Activated CD4-positive, alpha-beta T cell treated with anti-CD3 and anti-CD28 coated beads for 36 hours (primary cell): ENCODE results near the gene TRPM3. TPM values are rescaled to one million over a fixed set of nuclear protein-coding genes. Genes with fewer than 3 reads are reported as not detected.

ENCODE experiments used
- ATAC-seq: fragments of 200-7000 bp; cut with Tn5 transposase; one replicate; pipeline ENCODE4 v1.10.0; 2021; ENCODE audit warnings: mild to moderate bottlenecking, moderate library complexity
- CTCF ChIA-PET: fragments of 350-600 bp; sonication (Branson Sonifier 250); formaldehyde crosslinking; loops from one replicate; lab custom pipeline; 2021; ENCODE audit warnings: antibody characterized with exemption; lab: Charles Lee
- POLR2A ChIA-PET: fragments of 350-600 bp; sonication (Branson Sonifier 250); formaldehyde crosslinking; loops from one replicate; lab custom pipeline; 2021; ENCODE audit warnings: antibody characterized with exemption, inconsistent platforms; lab: Charles Lee
- DNase-seq: peaks from one replicate; pipeline ENCODE4 v3.0.0-alpha.2; 2020
- H3K27ac Mint-ChIP-seq: one replicate; pipeline ENCODE4 v1.8.0; 2021; ENCODE audit warnings: mixed read lengths
- H3K27me3 Mint-ChIP-seq: one replicate; pipeline ENCODE4 v1.8.0; 2021; ENCODE audit warnings: mixed read lengths
- H3K36me3 Mint-ChIP-seq: one replicate; pipeline ENCODE4 v1.8.0; 2021; ENCODE audit warnings: low read depth, mixed read lengths
- H3K4me1 Mint-ChIP-seq: one replicate; pipeline ENCODE4 v1.8.0; 2021; ENCODE audit warnings: mixed read lengths
- H3K4me3 Mint-ChIP-seq: one replicate; pipeline ENCODE4 v1.8.0; 2021; ENCODE audit warnings: mild to moderate bottlenecking, moderate library complexity, mixed read lengths
- H3K9me3 Mint-ChIP-seq: one replicate; pipeline ENCODE4 v1.8.0; 2021; ENCODE audit warnings: low read depth, mixed read lengths
- intact Hi-C, 2 experiments: fragments of 100-400 bp; cut with DNase I in 1 of 2; cut with micrococcal nuclease in 1 of 2; formaldehyde crosslinking; loops; one replicate each; pipeline versions ENCODE4 v1.14.2 to v1.15.1; 2022 to 2024; cut with DNase I, micrococcal nuclease
- total RNA-seq, 2 experiments: library from RNA; stranded (reverse); gene quantifications; one replicate each; pipeline ENCODE4 v1.2.3, GENCODE V29; 2021

The TRPM3 gene
- total RNA-seq, 2 experiments from 2014 or later: not detected

GRCh38 chr9:70964861-70965260 is 156.6 kb downstream of the TRPM3 start:
- H3K27ac Mint-ChIP-seq: no peak overlapping the region
- peaks cover 1% of the 10 kb centered on the region for H3K27me3 Mint-ChIP-seq
- ATAC-seq (no peak), DNase-seq (no peak)
- CTCF ChIA-PET: no interaction called here
- H3K36me3 Mint-ChIP-seq: no peaks in the 10 kb centered on the region
- POLR2A ChIA-PET: interaction anchor here (0.7 kb wide), 1 partner anchor 40 kb away, joined by 4 read pairs; no protein-coding TSS in a partner anchor
- H3K4me3 Mint-ChIP-seq: no peak overlapping the region
- no peaks in the 10 kb centered on the region for H3K4me1 Mint-ChIP-seq
- intact Hi-C loops: no loop called here
- H3K9me3 Mint-ChIP-seq: peaks cover 4% of the 10 kb centered on the region

GRCh38 chr9:70963554-70963953 is 157.9 kb downstream of the TRPM3 start:
- peaks cover 1% of the 10 kb centered on the region for H3K27me3 Mint-ChIP-seq
- no peak for ATAC-seq
- no peaks in the 10 kb centered on the region for H3K36me3 Mint-ChIP-seq
- intact Hi-C loops: no loop called here
- H3K4me1 Mint-ChIP-seq: no peaks in the 10 kb centered on the region
- ChIA-PET CTCF (interaction anchor here (0.6 kb wide), 1 partner anchor 855 kb away, joined by 3 read pairs; no protein-coding TSS in a partner anchor), POLR2A (no interaction called here)
- no peak for DNase-seq
- no peak overlapping the region for H3K4me3 Mint-ChIP-seq
- H3K27ac Mint-ChIP-seq: no peak overlapping the region
- peaks cover 4% of the 10 kb centered on the region for H3K9me3 Mint-ChIP-seq

- Mint-ChIP-seq H3K27me3 (peaks cover 1% of the 10 kb centered on the region), H3K36me3 (no peaks in the 10 kb centered on the region), H3K27ac (no peak overlapping the region), H3K9me3 (peaks cover 4% of the 10 kb centered on the region), H3K4me1 (no peaks in the 10 kb centered on the region), H3K4me3 (no peak overlapping the region)
- DNase-seq (no peak), ATAC-seq (no peak)
- intact Hi-C loops: no loop called here
- ChIA-PET CTCF (no interaction called here), POLR2A (no interaction called here)
Observed at GRCh38 chr9:70962761-70963440, 158.5 kb downstream of the TRPM3 start.

- no peaks in the 10 kb centered on the region for H3K9me3 Mint-ChIP-seq
- ChIA-PET POLR2A (no interaction called here), CTCF (interaction anchor here (1.1 kb wide), 1 partner anchor 38 kb away, joined by 3 read pairs; no protein-coding TSS in a partner anchor)
- no peaks in the 10 kb centered on the region for H3K4me1 Mint-ChIP-seq
- no peak overlapping the region for H3K4me3 Mint-ChIP-seq
- ATAC-seq (no peak), DNase-seq (no peak)
- H3K27me3 Mint-ChIP-seq: no peaks in the 10 kb centered on the region
- no peak overlapping the region for H3K27ac Mint-ChIP-seq
- no peaks in the 10 kb centered on the region for H3K36me3 Mint-ChIP-seq
- intact Hi-C loops: no loop called here
Observed at GRCh38 chr9:70959366-70959765, 162.1 kb downstream of the TRPM3 start.

GRCh38 chr9:70954596-70955143 is 166.8 kb downstream of the TRPM3 start:
- DNase-seq (no peak), ATAC-seq (no peak)
- POLR2A ChIA-PET: no interaction called here
- no peaks in the 10 kb centered on the region for H3K4me1 Mint-ChIP-seq
- CTCF ChIA-PET: no interaction called here
- intact Hi-C loops: no loop called here
- no peaks in the 10 kb centered on the region for H3K9me3 Mint-ChIP-seq
- no peak overlapping the region for H3K27ac Mint-ChIP-seq
- H3K27me3 Mint-ChIP-seq: no peaks in the 10 kb centered on the region
- no peaks in the 10 kb centered on the region for H3K36me3 Mint-ChIP-seq
- no peak overlapping the region for H3K4me3 Mint-ChIP-seq

GRCh38 chr9:70954126-70954525 is 167.3 kb downstream of the TRPM3 start:
- Mint-ChIP-seq H3K9me3 (no peaks in the 10 kb centered on the region), H3K27ac (no peak overlapping the region), H3K4me1 (no peaks in the 10 kb centered on the region), H3K27me3 (peaks cover 2% of the 10 kb centered on the region), H3K36me3 (no peaks in the 10 kb centered on the region), H3K4me3 (no peak overlapping the region)
- ATAC-seq (no peak), DNase-seq (no peak)
- POLR2A ChIA-PET: no interaction called here
- intact Hi-C loops: no loop called here
- CTCF ChIA-PET: no interaction called here

- intact Hi-C loops: no loop called here
- ChIA-PET POLR2A (no interaction called here), CTCF (interaction anchor here (1.2 kb wide), 1 partner anchor 9 kb away, joined by 4 read pairs; no protein-coding TSS in a partner anchor)
- no peaks in the 10 kb centered on the region for H3K36me3 Mint-ChIP-seq
- H3K27me3 Mint-ChIP-seq: peaks cover 2% of the 10 kb centered on the region
- DNase-seq (no peak), ATAC-seq (no peak)
- no peak overlapping the region for H3K27ac Mint-ChIP-seq
- H3K9me3 Mint-ChIP-seq: no peaks in the 10 kb centered on the region
- no peaks in the 10 kb centered on the region for H3K4me1 Mint-ChIP-seq
- H3K4me3 Mint-ChIP-seq: no peak overlapping the region
Observed at GRCh38 chr9:70951749-70952727, 169.4 kb downstream of the TRPM3 start.

GRCh38 chr9:70950270-70950669 is 171.2 kb downstream of the TRPM3 start:
- Mint-ChIP-seq H3K27me3 (peaks cover 2% of the 10 kb centered on the region), H3K36me3 (no peaks in the 10 kb centered on the region), H3K9me3 (no peaks in the 10 kb centered on the region), H3K4me1 (no peaks in the 10 kb centered on the region), H3K27ac (no peak overlapping the region), H3K4me3 (no peak overlapping the region)
- no peak for DNase-seq
- no peak for ATAC-seq
- intact Hi-C loops: no loop called here
- CTCF ChIA-PET: no interaction called here
- POLR2A ChIA-PET: no interaction called here

GRCh38 chr9:70949239-70949638 is 172.2 kb downstream of the TRPM3 start:
- H3K27ac Mint-ChIP-seq: no peak overlapping the region
- intact Hi-C loops: no loop called here
- ChIA-PET POLR2A (no interaction called here), CTCF (no interaction called here)
- no peaks in the 10 kb centered on the region for H3K4me1 Mint-ChIP-seq
- DNase-seq: no peak
- no peaks in the 10 kb centered on the region for H3K9me3 Mint-ChIP-seq
- no peak overlapping the region for H3K4me3 Mint-ChIP-seq
- peaks cover 2% of the 10 kb centered on the region for H3K27me3 Mint-ChIP-seq
- ATAC-seq: no peak
- H3K36me3 Mint-ChIP-seq: no peaks in the 10 kb centered on the region

GRCh38 chr9:70948744-70949143 is 172.7 kb downstream of the TRPM3 start:
- H3K4me3 Mint-ChIP-seq: no peak overlapping the region
- H3K4me1 Mint-ChIP-seq: no peaks in the 10 kb centered on the region
- H3K27me3 Mint-ChIP-seq: peaks cover 2% of the 10 kb centered on the region
- ATAC-seq: no peak
- intact Hi-C loops: no loop called here
- H3K36me3 Mint-ChIP-seq: no peaks in the 10 kb centered on the region
- no peaks in the 10 kb centered on the region for H3K9me3 Mint-ChIP-seq
- CTCF ChIA-PET: no interaction called here
- DNase-seq: no peak
- H3K27ac Mint-ChIP-seq: no peak overlapping the region
- POLR2A ChIA-PET: no interaction called here

- ChIA-PET POLR2A (no interaction called here), CTCF (no interaction called here)
- Mint-ChIP-seq H3K9me3 (no peaks in the 10 kb centered on the region), H3K27ac (no peak overlapping the region), H3K4me3 (no peak overlapping the region), H3K27me3 (peaks cover 2% of the 10 kb centered on the region), H3K4me1 (no peaks in the 10 kb centered on the region), H3K36me3 (no peaks in the 10 kb centered on the region)
- intact Hi-C loops: no loop called here
- no peak for DNase-seq
- ATAC-seq: no peak
Observed at GRCh38 chr9:70947511-70947910, 173.9 kb downstream of the TRPM3 start.
